Stomach (tissue), 4 donors: ENCODE measurements around the gene MAP2K4.

ENCODE experiments used
- POLR2AphosphoS5 ChIP-seq, 3 donors: sonication (generic); formaldehyde crosslinking; IDR thresholded peaks; one replicate each; pipeline ENCODE4 v1.6.1; 2016; ENCODE audit warnings: antibody characterized with exemption in 3 of 3
- TF ChIP-seq, protein P1 (sequence below), 7 experiments: fragments of 450-650 bp in 4 of 7; fragments of 200-600 bp in 3 of 7; sonication (generic) in 3 of 7; IDR thresholded peaks; one replicate each; pipeline ENCODE4 v1.5.1; 2016 to 2019; ENCODE audit warnings: antibody characterized with exemption in 7 of 7, control low read depth in 2 of 7, mild to moderate bottlenecking in 1 of 7

DNA sequence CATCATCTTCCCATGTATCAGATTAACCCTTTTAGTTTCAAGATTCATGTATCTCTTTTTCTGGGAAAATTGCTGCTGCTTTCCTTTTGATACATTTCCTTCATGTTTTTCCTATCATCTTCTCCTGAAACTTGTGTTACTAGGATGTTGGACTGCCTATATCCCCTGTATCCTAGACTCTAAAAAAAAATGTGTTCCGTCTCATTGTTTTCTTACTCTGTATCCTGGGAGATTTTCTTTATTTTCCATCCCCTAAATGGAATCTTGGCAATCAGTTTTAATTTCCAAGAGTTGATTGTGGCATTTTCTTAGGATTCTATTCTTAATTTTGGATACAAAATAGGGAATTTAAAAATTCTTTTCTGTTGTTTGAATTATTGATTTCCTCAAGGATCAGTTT lies 36.8 kb downstream of the MAP2K4 start:
- TF ChIP-seq, protein P1, sequence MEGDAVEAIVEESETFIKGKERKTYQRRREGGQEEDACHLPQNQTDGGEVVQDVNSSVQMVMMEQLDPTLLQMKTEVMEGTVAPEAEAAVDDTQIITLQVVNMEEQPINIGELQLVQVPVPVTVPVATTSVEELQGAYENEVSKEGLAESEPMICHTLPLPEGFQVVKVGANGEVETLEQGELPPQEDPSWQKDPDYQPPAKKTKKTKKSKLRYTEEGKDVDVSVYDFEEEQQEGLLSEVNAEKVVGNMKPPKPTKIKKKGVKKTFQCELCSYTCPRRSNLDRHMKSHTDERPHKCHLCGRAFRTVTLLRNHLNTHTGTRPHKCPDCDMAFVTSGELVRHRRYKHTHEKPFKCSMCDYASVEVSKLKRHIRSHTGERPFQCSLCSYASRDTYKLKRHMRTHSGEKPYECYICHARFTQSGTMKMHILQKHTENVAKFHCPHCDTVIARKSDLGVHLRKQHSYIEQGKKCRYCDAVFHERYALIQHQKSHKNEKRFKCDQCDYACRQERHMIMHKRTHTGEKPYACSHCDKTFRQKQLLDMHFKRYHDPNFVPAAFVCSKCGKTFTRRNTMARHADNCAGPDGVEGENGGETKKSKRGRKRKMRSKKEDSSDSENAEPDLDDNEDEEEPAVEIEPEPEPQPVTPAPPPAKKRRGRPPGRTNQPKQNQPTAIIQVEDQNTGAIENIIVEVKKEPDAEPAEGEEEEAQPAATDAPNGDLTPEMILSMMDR (IDR thresholded peaks at IDR 0.05) = no peak
- TF ChIP-seq POLR2AphosphoS5 (IDR thresholded peaks at IDR 0.05) = no peak
